GM19035 (cell line): ENCODE data around the gene ARHGAP25.

Experiments
- ATAC-seq: cut with Tn5 transposase; IDR thresholded peaks from one replicate; pipeline ENCODE4 v1.9.1; 2021; ENCODE audit not compliant: unreplicated experiment

Gene ARHGAP25

DNA sequence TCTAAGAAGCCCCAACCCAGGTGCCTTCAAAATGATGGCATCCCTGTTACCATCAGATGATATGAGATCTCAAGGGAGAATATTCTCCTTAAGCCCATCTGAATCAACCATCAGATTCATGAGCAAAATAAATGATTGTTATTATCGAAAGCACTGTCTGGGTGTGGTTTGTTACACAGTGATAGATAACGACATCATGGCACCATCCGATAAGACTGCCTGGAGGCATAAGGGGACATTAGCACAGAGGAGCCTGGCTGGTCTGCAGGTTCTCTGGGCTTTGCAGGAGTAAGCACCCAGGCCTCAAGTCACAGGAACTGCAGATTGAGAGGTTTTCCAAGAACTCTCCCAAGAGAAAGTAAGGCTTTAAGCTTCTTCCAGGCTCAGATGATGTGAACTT, 120.9 kb downstream of the ARHGAP25 start:
- no peak for ATAC-seq

DNA sequence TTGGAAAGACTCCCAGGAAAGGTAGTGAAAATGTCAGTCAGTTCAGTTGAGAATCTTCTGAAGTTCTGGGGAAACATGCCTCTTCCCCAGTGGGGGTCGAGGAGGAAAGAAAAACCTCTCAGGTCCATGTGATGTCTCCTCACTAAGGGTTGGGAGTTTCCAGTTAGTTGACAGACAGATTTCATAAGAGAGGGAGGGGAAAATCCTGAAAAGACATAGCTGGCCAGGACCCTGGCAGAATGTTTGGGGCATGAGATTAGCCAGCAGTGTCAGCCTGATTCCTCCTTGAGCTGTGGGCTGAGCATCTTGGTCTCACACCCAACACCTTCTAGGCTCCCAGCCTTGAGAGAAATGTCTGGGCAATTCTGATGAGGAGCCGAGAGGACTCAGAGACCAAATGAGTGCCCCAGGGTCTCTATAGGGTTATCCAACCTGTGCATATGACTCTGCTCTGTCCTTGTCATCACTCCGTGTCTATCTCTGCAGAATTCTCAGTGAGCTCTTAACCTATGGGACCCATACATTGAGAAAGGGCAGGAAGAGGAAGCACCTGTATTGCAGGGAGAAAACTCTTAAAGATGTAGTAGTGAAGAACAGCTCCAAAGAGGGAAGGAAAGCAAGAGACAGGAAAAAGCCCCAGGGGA, 122.7 kb downstream of the ARHGAP25 start:
- ATAC-seq: no peak

DNA sequence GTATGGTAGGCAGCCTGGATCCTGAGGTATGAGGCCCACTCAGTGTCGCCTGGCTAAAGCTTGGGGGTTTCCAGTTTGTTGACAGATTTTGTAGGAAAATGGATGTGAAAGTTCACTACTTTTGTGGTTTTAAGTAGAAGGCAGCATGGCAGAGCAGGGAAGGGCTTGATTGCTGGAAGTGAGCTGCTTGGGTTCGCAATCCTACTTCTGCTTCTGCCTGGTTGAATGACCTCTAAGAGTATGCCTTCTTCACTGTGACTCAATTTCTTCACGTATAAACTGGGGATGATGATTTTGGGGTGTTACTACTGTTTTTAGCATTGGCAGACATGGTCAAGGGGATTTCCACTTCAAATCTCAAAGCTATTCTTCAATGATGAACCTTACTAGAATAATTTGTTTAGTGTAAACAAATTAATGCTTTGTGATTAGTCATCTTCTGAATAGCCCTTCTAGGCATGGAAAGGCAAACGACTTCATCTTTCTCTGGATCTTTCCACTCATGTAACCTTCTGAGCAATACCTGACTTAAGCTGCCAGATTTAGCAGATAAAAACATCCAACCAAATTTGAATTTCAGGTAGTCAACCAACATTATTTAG, 123.3 kb downstream of the ARHGAP25 start:
- ATAC-seq: no peak

DNA sequence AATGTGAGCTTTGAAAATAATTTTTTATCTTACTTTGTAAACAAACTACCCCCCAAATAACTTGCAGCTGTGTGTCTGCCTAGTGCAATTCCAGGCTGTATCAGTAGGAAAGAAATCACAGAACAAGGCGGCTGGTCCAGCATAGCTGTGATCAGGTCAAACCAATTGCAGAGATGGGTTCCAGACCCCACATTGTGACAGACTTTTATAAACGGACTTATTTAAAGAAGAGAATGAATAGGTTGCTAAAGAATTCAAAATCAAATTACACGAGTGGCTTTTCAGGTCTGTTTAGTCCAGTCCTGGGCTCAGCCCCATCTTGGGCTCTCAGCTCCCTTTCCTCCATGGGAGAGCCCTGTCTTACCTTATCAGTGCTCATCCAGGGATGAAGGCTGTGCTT, 125.5 kb downstream of the ARHGAP25 start:
- ATAC-seq: no peak

DNA sequence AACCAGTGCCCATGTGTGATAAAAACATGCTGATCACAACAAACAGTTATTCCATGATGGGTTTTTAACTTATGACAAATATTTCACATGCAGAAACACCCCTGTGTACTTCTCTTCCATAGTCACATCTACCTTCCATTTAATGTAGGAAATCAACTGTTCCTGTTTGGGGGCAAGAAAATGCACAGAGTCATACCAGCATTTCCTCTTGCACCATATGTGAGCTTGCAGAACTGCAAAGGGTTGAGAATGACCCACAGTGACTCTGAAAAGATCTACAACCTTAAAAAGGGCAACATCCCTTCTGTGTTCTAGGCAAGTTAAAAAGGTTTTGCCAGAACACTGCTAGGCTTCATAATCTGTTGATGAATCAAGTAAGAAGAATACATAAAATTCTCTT, 126.7 kb downstream of the ARHGAP25 start:
- ATAC-seq: no peak

DNA sequence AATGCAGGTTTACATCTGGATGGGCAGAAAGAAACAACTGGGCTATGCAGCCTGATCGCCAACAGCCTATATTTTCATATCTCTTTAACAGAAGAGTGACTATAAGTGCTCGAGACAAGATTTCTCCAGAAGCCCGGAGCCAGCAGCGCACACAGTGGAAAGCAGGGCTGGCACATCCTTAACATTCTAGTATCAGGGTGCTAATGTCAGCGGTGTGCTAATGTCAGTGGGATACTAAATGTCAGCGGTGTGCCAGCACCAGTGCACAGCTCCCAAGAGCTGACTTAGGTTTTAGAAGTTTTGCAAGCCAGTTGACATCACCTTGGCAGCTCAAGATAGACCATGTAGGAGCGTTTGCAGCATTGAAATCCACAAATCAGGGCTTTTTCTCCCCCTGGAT, 128.3 kb downstream of the ARHGAP25 start:
- ATAC-seq: no peak

DNA sequence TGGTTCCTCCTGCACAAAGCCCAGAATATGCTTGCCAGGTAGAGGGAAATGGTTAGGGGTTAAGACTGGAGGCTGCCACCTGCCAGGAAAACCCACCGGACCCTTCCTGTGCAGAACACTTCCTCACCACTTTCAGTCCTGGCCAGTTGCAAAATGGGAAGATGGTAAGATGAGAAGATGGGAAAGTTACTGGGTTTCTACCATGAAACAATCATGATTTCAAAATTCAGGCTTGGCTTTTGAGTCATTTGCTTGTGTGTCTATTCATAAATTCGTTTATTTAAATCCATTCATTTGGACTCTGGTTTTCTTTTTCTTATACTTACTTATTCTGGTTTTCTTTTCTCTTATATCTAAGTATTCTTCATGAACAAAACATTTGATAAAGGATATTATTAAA, 129.4 kb downstream of the ARHGAP25 start:
- no peak for ATAC-seq

DNA sequence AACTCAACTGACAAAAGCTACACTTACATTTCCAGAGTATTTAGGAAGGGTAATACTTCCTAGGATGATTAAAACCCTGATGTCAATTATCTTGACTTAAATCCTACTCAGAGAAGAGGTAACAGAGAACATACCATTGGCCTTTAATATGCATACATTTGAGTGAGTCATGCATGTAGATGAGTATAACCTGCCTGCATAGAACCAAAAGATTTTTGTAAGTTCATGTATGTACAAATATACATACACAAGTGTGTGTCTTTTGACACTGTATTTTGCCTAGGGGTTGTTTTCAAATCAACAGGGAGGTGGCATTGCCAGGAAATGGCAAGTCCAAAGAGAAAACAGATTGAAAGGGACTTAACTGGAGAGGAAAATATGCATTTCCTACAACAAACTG, 130.5 kb downstream of the ARHGAP25 start:
- ATAC-seq: no peak

DNA sequence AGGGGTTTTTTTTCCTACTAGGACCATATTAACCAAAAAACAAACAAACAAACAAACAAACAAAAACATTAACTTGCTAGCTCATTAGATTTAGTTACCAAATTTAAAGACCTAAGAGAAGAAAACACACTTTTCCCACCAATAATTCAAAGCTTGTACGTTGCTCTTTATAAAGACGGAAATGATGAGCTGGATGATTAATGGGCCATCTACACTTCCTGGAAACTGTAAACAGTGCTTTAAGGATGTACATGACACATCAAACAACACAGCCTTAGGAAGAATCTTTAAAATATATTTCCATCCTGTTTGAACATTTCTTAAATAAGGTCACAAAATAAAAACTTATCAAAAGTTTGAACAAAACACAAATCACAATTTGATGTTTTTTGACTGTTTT, 135.6 kb downstream of the ARHGAP25 start:
- ATAC-seq: no peak

DNA sequence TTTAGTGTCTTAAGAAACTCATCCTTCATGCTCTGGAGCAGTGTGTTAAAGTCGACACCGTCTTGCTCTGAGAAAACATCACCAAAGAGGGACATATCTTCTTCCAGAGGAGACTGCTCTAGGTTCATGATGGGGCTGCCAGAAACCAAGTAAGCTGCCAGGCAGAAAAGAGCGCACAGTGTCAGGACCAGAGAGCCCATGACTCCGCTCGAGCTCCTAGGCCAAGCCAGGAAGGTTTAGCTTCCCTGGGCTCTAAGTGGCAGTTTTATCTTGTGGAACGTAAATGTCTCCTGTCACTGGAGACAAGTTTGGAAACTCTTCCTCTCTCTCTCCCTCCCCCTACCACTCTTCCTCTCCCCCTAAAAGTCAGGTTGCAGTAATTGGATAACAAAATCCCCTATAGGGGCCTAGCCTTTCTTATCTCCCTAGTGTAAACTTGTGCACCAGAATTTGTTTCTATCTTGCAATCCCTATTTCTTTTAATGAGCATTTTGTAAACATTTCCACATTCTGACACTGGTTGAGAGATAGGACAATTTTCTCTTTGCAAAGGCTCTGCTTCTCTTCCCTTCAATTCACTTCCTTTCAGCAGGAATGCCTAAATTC, 136.7 kb downstream of the ARHGAP25 start, which contains the start of gene BMP10:
Gene BMP10 (minus strand): TSS at position 239 of the 606 bp plus-strand sequence. CDS start 39 bp downstream, at position 200.
- no peak for ATAC-seq
